Suprapubic skin (tissue), 4 donors: Measurements from ENCODE around the gene MYOM1.

Experiments
- CTCF ChIP-seq, 2 donors: fragments of 200-600 bp in 1 of 2; fragments of 450-650 bp in 1 of 2; sonication (generic) in 1 of 2; IDR thresholded peaks; one replicate each; pipeline ENCODE4 v1.5.1; 2016 to 2019; ENCODE audit warnings: antibody characterized with exemption in 2 of 2, mild to moderate bottlenecking in 1 of 2, moderate library complexity in 1 of 2
- EP300 ChIP-seq: sonication (generic); formaldehyde crosslinking; IDR thresholded peaks from one replicate; pipeline ENCODE4 v1.6.1; 2017; ENCODE audit warnings: antibody characterized with exemption
- POLR2A ChIP-seq, 2 donors: fragments of 450-650 bp; IDR thresholded peaks; one replicate each; pipeline ENCODE4 v1.6.1; 2017; ENCODE audit warnings: antibody characterized with exemption in 2 of 2, mild to moderate bottlenecking in 2 of 2, moderate library complexity in 2 of 2
- POLR2AphosphoS5 ChIP-seq, 3 donors: sonication (generic); formaldehyde crosslinking; IDR thresholded peaks; one replicate each; pipeline ENCODE4 v1.6.1; 2017; ENCODE audit warnings: antibody characterized with exemption in 3 of 3

- TF ChIP-seq EP300 (no peak), CTCF (IDR thresholded peaks at IDR 0.05) (peak in 1 of 2 donors; percentile 70), POLR2A (IDR thresholded peaks at IDR 0.05) (no peak), POLR2AphosphoS5 (IDR thresholded peaks at IDR 0.05) (no peak)
These were observed 68.1 kb downstream of the MYOM1 start for GRCh38 chr18:3151399-3152264.
